ENCODE data around the gene PCNT.

The PCNT gene

GRCh38 chr21:46482225-46482845 lies 158.4 kb downstream of the PCNT start:
- DNase-seq (ENCODE audit: low read depth), result no peak

- no peak for DNase-seq (ENCODE audit: low read depth)
These were observed 158.9 kb downstream of the PCNT start for GRCh38 chr21:46482846-46483231.

- peak; percentile 18 for DNase-seq (ENCODE audit: low read depth)
These were observed 159.6 kb downstream of the PCNT start for GRCh38 chr21:46483300-46484295.

GRCh38 chr21:46486481-46487126 lies 162.6 kb downstream of the PCNT start:
- DNase-seq (ENCODE audit: low read depth), result no peak

- DNase-seq (ENCODE audit: low read depth), result no peak
These were observed 165.3 kb downstream of the PCNT start for GRCh38 chr21:46489162-46489663.

- no peak for DNase-seq (ENCODE audit: low read depth)
These were observed 165.8 kb downstream of the PCNT start for GRCh38 chr21:46489800-46490199.

- DNase-seq (ENCODE audit: low read depth), result no peak
These were observed 167.6 kb downstream of the PCNT start for GRCh38 chr21:46491553-46491952.

- no peak for DNase-seq (ENCODE audit: low read depth)
These were observed 168.9 kb downstream of the PCNT start for GRCh38 chr21:46492851-46493250.

GRCh38 chr21:46493828-46494227 lies 169.9 kb downstream of the PCNT start:
- DNase-seq (ENCODE audit: low read depth), result no peak
